GM18868 (cell line): ENCODE data around the gene LIAS.
"Not testable (repeated sequence)": the region's sequence is repeated elsewhere in the genome, so short reads cannot be mapped to it uniquely, and the experiment has no call there.

Source experiments
- ATAC-seq: cut with Tn5 transposase; IDR thresholded peaks from one replicate; pipeline ENCODE4 v1.9.1; 2021; ENCODE audit warnings: mild to moderate bottlenecking, moderate library complexity; ENCODE audit not compliant: unreplicated experiment

LIAS gene

DNA sequence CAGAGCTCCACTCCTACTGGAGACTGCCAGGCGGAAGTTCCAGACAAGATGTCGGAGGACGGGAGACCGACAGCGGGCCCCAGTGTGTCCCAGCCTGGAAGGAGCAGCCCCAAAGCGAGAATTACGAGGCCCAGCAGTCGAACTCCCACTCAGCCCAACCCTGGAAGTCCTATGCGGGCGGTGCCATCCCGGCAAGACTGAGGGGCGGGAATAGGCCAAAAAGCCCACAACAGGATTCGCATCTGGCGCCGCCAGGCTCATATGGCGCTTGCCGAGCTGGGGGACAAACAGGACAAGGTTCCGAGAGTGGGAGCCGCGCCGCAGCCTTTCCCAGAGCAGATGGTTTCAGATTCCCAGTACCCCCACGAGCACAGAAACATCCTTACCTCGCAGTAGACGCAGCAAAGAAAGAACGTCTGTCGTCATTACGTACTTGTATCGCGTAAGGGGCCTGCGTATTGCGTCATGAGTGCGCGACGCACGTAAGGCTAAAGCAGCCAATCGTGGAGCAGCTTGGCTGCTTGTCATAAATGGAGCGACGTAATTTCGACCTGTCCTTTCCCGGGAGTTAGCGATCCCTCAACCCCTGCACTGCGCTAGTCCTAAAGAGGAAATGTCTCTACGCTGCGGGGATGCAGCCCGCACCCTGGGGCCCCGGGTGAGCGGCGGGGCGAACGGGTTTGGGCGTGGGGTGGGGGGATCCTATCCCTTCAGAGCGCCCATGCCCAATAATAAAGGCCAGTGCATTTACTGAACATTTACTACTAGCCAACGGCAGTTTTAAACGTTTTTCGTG lies at the start of gene LIAS, which contains the start of gene RPL9:
Gene LIAS, plus strand, starts transcription at position 552 of the 796 bp plus-strand sequence. Its CDS starts 62 bp downstream, at position 614.
Gene RPL9, minus strand, starts transcription at position 418 of the 796 bp plus-strand sequence. CDS start 483 bp downstream, outside the sequence.
- ATAC-seq: peak; percentile 80

GRCh38 chr4:39410415-39410814 lies 48.4 kb upstream of the LIAS start:
- ATAC-seq: no peak

GRCh38 chr4:39411561-39411960 lies 47.3 kb upstream of the LIAS start:
- ATAC-seq: not testable (repeated sequence)

GRCh38 chr4:39415678-39416283 lies 43.1 kb upstream of the LIAS start:
- no peak for ATAC-seq

DNA sequence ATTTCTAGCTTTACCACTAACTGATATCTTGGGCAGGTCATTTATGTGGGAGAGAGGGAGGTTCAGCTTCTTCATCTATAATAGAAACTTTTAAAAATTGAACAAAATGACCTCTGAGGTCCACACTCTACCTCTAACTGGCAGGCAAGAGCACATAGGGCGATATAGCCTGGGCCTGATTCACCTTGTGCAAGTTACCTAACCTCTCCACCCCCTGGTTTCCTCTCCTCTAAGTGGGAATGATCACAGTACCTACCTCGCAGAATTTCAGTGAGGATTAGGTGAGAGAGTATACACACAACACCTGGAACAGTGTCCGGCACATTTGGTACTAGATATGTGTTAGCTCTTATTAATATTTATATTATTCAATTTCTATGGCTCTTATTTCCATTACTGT lies 36.6 kb upstream of the LIAS start:
- no peak for ATAC-seq

DNA sequence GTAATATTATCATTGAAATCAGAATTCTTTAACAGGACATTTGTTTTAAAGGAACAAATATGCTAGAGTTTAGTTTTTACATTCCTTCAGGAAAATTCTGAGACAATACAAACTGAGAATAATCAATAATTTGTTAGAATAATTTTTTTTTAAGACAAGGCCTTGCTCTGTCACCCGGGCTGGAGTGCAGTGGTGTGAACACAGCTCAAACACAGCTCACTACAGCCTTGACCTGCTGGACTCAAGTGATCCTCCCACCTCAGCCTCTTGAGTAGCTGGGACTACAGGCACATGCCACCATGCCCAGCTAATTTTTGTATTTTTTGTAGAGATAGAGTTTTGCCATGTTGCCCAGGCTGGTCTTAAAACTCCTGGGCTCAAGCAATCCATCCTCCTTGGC lies 33.6 kb upstream of the LIAS start:
- ATAC-seq: not testable (repeated sequence)

DNA sequence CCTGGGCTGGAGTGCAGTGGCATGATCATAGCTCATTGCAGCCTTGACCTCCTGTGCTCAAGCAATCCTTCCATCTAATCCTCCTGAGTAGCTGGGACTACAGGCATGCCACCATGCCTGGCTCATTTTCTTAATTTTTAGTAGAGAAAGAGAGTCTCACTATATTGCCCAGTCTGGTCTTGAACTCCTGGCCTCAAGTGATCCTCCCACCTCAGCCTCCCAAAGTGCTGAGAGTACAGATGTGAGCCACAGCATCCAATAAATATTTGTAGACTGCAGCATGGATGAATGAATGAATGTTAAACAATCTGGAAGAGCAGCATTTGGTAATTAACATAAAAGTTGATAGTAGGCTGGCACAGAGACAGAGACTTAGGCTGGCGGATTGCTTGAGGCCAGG lies 32.1 kb upstream of the LIAS start:
- ATAC-seq: no peak

DNA sequence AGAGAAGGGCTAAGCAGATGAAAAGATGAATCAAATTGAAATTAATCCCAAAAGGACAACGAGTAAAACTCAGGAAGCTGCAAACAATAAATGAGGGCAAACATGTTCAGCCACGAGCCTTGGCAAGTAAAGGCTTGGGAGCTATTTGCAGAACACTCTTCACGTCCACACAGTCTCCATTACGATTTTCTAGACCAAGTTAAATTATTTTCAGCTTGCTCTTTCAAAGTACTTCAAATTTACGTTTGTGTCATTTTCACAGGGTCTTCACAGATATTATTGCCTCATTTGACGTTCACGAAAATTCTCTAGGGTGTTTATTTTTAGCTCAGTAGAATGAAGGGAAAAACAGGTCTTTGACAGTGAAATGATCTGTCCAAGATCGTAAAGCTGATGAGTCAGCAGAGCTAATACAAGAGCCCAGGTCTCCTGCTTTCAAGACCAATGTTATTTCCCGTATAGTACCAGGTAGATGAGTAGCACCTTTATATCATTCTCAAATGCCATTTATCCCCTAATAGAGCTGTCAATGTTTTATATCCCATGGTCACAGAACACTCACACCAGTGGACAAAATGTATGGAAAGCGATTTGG lies 31.2 kb upstream of the LIAS start:
- no peak for ATAC-seq

DNA sequence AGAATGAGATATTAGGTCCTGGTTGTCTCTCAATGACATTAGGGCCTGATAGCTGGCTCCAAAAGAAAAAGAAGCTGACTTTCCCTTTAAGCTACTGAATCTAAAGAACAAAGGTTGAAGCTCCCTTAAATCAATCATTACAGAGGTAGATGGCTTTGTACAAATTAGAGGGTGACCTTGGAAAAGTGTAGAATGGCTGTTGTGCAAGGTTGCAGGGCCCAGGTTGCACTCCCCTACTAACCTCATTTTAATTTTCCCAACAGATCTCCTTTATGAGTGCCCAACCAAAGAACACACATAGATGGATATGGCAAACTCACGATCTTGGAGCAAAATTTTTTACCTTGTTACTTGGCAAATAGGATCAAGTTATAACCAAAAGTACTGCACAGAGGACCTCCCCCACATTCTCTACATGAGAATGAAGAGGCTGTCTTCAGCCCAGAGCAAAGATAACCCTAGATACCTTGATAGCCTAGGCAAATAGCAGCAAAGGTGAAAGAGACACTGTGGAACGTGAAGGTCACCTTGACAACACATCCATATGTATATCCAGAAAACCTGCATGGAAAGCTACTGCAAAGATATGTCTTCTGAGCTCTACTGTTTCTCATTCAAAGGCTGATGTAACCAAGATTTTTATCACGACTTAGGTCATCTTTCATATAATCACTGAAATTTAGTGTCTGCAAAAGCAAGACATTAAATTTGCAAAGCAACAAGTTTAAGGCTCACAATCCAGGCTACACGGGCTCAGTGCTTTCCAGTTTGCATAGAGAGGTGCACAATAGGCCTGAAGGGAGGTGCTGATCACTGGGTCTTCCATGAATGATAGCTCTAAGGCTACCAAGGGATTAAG lies 29.2 kb upstream of the LIAS start:
- ATAC-seq: no peak

DNA sequence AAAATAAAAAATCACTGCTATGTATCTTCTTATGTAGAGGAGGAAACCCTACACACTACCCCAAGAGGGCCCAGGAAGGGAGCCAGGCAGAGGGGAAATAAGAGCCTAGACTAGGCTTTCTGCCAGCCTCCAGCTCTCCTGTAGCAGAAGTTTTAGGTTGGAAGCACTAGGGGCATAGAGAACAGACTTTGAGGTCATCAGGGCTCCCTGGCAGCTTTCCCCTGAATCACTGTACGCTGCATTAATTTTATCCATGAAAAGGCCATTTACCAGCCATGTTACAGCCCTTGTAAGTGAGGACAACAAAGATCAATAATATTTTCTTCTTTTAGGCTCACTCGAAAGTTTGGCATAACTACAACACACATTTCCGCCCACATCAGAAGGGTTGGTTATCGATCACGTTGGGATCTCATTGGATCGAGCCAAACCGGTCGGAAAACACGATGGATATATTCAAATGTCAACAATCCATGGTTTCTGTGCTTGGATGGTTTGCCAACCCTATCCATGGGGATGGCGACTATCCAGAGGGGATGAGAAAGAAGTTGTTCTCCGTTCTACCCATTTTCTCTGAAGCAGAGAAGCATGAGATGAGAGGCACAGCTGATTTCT lies 24.9 kb upstream of the LIAS start:
- ATAC-seq: no peak

DNA sequence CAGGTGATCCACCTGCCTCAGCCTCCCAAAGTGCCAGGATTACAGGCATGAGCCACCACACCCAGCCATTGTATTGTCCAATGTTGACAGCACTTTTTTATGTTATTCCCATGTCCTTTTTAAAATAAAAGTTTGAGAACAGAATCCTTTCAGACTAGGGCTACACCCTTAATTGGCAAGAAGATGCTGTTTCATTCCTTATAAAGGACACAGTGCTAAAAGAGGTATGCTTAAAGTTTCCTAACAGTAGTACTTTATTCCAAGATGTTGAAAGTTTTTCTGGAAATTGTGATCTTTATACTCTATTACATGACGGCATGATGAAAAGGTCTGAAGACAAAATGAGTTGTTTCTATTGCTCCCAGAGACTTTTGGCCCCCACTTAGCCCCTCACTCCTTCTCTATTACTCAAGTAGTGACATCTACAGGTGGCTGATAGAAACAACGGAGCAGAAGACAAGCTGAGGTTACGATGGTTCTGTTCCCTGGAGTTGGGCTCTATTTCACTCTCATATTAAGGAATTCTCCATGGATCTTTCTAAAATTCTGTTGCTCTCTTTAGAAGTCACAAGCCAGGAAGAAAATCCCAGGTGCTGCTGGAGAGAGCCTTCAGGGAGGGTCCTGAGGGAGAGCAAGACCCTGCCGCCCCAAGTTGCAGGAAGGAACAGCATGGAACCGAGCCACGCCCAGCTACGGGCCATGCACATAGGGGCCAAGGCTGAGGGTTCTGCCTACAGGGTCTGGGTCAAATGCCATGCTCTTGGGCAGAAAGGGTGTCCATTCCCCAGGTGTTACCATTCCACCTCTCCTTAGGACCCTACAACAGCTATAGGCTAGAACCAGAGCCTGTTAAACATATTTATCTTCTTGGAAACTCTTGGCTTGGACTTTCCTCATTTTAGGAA lies 22.9 kb upstream of the LIAS start:
- ATAC-seq: no peak

- ATAC-seq: no peak
These were observed 17.3 kb upstream of the LIAS start for GRCh38 chr4:39441593-39441992.

DNA sequence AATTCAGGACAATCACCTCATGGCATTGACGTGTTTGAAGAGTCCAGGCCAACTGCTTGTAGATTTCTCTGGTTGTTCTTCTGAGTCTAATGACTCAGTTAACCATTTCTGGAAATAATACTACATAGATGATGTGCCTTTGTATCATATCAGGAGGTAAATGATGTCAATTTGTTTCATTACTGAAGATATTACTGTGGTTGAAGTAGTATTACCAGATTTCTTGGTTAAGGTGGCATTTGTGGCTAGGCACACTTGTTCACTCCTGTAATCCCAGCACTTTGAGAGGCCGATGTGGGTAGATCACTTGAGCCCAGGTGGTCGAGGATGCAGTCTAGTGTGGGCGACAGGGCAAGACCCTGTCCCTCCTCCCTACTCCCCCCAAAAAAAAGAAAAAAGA lies 15.9 kb upstream of the LIAS start:
- no peak for ATAC-seq

GRCh38 chr4:39446483-39446841 lies 12.4 kb upstream of the LIAS start:
- ATAC-seq: no peak

GRCh38 chr4:39446842-39447573 lies 11.8 kb upstream of the LIAS start:
- peak; percentile 91 for ATAC-seq

GRCh38 chr4:39450618-39451017 lies 8.2 kb upstream of the LIAS start:
- ATAC-seq: no peak

DNA sequence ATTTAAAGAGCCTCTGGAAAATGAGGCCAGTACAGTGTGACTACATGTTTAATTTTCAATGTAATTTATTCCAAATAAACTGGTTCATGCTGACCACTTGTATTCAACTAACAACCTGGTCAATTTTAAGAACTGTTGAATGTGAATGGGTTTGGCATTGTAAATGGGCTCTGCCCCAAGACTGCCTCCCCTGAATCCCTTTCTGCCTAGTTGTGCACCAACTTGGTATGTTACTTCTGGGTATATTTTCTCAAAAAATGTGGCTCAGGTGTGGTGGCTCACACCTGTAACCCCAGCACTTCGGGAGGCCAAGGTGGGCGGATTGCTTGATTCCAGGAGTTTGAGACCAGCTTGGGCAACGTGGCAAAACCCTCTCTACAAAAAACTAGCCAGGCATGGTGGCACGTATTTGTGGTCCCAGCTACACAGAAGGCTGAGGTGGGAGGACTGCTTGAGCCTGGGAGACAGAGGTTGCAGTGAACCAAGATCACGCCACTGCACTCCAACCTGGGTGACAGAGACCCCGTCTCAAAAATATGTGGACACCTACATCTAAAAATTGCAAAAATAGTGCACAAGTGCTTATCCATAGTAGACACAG lies 7.3 kb upstream of the LIAS start:
- ATAC-seq: no peak

- no peak for ATAC-seq
These were observed 6.5 kb upstream of the LIAS start for GRCh38 chr4:39452153-39452859.
